GM21447 (cell line): ENCODE measurements around the gene LCN10.
"Not testable (repeated sequence)": the region's sequence is repeated elsewhere in the genome, so short reads cannot be mapped to it uniquely, and the experiment has no call there.

Experiments
- ATAC-seq: cut with Tn5 transposase; IDR thresholded peaks from one replicate; pipeline ENCODE4 v1.9.1; 2021; ENCODE audit not compliant: unreplicated experiment

The LCN10 gene

DNA sequence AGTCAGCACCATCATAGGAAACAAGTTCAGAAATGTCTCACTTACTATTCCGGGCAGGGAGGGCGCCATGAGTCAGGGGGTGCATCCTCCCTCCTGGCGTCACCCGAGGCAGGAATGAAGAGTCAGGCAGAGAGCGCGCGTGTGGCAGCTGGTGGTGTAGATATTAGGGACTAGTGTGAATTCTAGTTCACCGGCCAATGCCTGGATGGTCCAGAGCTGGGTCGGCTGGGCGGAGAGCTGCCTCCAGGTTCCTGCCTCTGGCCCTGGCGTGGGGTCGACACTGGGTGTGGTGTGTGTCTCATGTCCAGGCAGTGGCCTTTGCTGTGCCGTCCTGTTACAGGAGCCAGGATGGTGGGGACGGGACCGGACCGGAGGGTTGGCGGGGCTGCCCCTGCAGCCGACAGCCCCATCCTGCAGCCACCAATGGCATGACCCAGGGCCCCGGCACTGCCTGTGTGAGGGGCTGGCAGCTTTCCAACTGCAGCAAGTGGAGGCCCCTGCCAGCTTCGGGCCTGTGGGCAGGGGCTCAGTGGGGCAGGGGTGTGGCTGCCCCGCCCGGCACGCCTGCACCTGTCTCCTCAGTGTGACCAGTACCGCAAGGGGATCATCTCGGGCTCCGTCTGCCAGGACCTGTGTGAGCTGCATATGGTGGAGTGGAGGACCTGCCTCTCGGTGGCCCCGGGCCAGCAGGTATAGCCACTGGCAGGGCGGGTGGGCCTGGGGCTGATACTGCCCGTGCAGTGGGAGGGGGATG lies 21.2 kb downstream of the LCN10 start:
- no peak for ATAC-seq

- no peak for ATAC-seq
Measured at GRCh38 chr9:136720898-136721338, 21.8 kb downstream of the LCN10 start.

DNA sequence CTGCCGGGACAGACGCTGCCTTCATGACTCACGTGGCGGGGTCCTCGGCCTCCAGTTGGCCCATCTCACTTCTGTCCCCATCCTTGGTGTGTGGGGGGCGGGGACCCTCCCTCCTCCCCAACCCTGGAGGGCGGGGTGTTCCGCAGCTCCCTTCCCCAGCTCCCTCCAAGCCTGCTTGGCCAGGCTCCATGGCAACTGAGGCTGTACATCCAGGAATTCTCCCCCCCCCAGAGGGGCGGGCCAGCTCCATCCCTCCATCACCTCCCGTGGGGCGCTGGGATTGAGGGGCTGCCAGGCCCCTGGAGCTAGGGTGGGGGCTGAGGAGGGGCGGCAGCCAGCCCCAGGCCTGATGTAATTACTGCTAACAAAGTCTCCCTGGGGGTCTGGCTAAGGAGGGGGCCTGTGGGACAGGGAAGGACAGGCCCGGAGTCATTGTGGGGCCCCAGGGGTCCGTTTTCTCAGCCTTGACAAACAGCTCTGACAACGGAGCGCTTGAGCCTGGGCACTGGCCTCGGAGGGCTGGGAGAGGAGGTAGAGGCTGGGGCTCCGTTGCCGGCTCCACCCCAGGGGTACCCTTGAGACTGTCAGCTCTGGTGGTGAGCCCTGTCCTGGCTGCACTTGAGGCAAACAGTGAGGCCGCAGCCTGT lies 22.4 kb downstream of the LCN10 start:
- ATAC-seq = no peak

GRCh38 chr9:136719195-136719880 lies 23.4 kb downstream of the LCN10 start:
- ATAC-seq = no peak

DNA sequence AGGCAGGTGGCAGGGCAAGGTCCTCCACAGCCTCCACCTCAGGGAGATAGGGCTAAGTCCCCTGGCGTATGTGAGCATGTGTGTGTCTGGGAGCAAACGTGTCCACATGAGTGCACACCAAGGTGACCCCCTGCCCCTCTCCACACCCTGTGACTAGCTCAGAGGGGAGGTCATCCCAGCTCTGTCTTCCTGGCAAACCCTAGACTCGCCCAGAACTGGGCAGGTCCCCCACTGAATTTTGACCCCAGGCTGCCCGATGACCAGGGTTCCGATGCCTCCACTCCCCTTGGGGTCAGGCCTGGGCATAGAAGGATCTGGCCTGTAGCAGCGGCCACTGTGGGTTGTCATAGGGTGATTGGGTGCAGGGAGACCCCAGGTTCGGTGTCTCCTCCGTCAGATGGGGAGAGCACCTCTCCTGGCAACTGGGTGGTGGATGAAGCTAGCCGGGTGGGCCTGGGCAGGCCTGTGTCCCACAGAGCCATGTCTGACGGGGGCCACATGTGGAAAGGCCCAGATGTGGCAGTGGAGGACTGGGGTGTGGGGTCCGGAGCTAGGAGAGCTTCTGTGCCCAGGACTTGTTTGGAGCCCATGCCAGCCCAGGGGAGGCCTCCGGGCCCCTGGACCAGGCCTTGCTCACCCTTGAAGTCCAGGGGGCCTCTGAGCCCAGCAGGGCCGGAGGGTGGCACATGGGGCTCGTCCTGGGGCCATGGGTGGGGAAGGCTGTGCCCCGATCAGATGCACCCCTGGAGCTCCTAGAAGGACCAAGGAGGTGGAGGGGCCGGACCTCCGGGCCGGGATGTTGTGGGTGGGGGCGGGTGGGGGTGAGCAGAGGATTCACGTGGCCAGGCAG lies 24.2 kb downstream of the LCN10 start:
- ATAC-seq = no peak

DNA sequence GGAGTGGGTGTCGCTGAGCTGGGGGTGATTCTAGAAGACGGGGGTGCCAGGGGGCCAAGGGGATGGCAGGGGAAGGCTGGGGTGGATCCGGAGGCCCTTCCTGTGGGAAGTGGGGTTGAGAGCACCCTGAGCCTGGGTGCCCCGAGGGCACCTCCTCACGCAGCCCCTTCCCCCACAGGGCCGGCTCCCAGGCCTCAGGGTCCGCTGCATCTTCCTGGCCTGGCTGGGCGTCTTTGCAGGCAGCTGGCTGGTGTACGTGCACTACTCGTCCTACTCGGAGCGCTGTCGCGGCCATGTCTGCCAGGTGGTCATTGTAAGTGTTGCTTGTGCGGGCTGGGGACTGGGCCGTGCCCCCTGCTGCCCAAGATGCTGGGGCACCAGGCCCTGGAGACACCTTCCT lies 25.3 kb downstream of the LCN10 start:
- ATAC-seq = no peak

GRCh38 chr9:136714893-136715274 lies 27.9 kb downstream of the LCN10 start:
- ATAC-seq = no peak

GRCh38 chr9:136714096-136714892 lies 28.4 kb downstream of the LCN10 start:
- no peak for ATAC-seq

DNA sequence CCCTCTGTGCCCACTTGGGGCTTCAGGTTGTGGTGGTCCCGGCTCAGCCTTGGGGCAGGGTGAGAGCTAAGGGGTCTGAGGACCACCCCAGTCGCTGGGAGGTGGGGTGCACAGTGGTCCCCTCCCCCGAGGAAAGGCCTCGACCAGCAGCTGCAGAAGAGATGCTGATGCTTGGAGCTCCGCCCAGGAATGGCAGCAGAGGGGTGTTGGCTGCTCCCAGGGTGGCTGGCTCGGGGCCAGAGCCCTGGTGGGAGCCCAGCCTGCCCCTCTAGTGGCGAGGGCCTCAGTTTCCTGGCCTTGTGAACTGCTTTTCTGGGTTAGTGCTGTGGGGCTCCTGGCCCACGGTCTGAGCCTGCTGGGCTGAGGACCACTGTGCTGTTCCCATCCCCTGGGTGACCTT lies 29.2 kb downstream of the LCN10 start:
- ATAC-seq = no peak

- no peak for ATAC-seq
Measured at GRCh38 chr9:136712690-136713544, 29.8 kb downstream of the LCN10 start.

DNA sequence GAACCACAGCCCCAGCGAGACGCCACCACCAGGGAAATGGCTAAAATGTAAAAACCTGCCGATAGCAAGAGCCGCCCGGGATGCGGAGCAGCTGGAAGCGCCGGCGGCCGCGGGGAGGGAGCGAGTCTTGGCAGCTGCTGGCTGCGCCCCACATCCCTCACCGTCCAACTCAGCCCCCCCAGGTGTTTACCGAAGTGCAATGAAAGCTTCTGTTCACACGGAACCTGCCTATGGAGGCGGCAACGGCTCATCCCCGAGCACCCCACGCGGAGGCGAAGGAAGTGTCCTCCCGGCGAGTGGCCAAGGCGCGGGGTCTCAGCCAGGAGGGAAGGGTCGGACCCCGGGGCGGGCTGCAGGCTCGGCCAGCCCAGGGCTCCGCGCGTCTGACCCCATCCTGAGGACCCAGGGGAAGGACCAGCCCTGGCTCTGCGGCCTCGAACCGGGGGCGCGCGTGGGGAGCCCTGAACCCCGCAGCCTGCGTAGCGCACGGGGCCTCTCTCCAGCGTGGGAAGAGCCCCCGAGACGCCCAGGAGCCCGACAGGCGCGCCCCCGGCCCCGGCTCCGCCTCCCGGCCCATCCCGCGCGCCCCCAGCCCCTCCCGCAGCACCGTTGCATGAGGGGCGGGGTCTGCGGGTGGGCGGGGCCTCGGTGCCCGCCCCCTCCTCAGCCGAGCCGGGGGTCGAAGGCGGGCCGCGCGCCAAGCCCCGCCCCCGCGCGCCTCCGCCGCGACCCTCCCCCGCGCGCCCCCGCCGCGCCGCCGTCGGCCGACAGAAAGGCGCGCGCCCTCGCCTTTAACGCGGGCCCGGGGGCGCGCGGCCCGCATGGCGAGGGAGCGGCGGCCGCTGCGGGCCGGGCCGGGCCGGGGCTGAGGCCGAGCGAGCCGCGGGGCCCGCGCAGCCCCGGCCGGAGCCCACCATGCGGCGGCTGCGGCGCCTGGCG lies 30.7 kb downstream of the LCN10 start, which contains the start of gene DIPK1B:
Gene DIPK1B (plus strand): TSS at position 822 of the 939 bp plus-strand sequence. CDS start 94 bp downstream, at position 916.
- no peak for ATAC-seq

- not testable (repeated sequence) for ATAC-seq
Measured at GRCh38 chr9:136711219-136711648, 31.5 kb downstream of the LCN10 start.

DNA sequence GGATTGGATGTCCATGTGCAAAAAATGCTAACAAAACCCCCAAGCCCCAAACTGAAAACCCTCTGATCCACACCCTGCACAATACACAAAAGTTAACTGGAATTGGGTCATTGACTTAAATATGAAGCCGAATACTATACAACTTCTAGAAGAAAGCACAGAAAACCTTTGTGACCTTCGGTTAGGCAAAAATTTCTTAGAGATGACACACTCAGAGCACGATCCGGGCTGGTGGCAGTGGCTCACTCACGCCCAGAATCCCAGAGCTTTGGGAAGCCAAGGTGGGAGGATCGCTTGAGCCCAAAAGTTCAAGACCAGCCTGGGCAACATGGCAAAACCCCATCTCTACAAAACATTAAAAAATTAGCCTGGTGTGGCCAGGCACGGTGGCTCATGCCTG lies 32.2 kb downstream of the LCN10 start:
- ATAC-seq = no peak

DNA sequence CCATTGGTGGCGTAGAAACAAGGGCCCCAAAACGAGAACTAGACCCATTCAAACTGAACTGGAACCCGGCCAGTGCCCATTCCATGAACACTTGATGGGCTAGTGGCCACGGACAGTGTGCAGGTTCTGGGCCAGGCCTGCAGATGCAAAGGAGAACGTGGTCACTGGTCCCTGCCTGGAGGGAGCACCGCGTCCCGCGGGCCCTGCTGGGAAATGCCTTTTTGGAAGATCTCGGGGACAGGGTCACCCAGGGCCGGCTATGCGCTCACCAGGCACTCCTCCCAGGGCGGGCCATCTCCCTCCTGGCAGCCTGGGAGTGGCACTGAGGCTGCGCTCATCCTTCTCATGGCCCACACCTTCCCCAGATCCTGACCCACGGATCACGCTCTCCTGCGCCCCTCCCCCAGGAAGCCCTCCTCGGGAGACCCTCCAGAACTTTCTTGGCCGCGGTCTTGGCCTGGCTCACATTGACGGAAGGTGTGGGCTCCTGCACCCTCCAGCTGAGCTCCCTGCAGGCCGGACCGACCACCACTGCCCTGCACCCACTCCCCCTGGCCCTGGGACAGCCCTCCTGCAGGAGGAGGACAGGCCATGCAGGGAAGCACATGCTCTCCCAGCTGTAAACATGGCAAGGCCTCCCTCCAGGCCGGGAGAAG lies 33.2 kb downstream of the LCN10 start:
- no peak for ATAC-seq

- ATAC-seq = no peak
Measured at GRCh38 chr9:136707849-136708517, 34.8 kb downstream of the LCN10 start.

GRCh38 chr9:136707011-136707410 lies 35.7 kb downstream of the LCN10 start:
- no peak for ATAC-seq

DNA sequence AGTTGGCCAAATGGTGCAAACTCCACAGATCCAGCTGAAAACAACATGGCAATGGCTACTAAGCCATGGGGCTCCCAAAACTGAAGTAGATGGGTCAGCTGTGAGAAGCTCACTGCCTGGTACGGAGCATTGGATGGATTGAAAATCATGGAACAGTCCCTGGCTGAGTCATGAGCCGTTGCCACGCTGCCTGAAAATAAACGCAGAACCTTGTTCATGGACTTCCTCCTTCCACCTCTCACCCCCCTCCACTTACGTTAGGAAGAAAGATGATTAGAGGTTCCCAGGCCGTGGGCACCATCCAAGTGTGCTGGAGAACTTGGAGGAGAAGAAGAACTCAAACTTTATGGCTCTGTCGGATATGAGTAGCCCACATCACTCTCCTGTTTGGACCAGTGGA lies 37.2 kb downstream of the LCN10 start:
- no peak for ATAC-seq
